Upper lobe of left lung (tissue), 4 donors: Measurements from ENCODE around the gene C1orf21.

Experiments
- EP300 ChIP-seq, 4 donors: sonication (generic); formaldehyde crosslinking; IDR thresholded peaks; one replicate each; pipeline ENCODE4 v1.5.1; 2017; ENCODE audit warnings: antibody characterized with exemption in 4 of 4, control low read depth in 2 of 4
- POLR2A ChIP-seq, 4 donors: fragments of 450-650 bp; IDR thresholded peaks; one replicate each; pipeline ENCODE4 v1.5.1; 2016 to 2017; ENCODE audit warnings: antibody characterized with exemption in 4 of 4, mild to moderate bottlenecking in 2 of 4
- POLR2AphosphoS5 ChIP-seq, 2 donors: sonication (generic); formaldehyde crosslinking; IDR thresholded peaks; one replicate each; pipeline ENCODE4 v1.5.1; 2017; ENCODE audit warnings: antibody characterized with exemption in 2 of 2
- TF ChIP-seq, protein P1 (sequence below), 6 experiments: fragments of 450-650 bp in 4 of 6; fragments of 200-600 bp in 2 of 6; sonication (generic) in 2 of 6; IDR thresholded peaks; one replicate each; pipeline ENCODE4 v1.5.1; 2016 to 2019; ENCODE audit warnings: antibody characterized with exemption in 6 of 6

DNA sequence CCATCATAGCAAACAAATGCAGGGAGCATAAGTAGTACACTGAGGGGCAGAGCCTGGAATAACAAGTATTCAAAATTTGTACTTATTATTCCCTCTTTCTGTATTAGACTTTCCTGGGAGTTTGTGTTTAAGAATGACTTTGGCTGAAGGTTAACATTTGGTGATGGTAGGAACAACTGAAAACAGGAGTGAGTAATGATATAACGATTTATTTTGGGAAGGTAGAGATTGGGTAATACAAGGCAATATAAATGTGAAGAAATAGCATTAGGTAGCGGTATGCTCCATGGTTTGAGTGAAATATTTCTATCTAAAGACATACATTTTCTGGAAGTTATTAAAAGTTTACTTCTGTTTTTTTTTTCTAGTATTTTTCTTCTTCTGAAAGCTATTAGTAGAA lies 18.5 kb upstream of the C1orf21 start:
- TF ChIP-seq, protein P1, sequence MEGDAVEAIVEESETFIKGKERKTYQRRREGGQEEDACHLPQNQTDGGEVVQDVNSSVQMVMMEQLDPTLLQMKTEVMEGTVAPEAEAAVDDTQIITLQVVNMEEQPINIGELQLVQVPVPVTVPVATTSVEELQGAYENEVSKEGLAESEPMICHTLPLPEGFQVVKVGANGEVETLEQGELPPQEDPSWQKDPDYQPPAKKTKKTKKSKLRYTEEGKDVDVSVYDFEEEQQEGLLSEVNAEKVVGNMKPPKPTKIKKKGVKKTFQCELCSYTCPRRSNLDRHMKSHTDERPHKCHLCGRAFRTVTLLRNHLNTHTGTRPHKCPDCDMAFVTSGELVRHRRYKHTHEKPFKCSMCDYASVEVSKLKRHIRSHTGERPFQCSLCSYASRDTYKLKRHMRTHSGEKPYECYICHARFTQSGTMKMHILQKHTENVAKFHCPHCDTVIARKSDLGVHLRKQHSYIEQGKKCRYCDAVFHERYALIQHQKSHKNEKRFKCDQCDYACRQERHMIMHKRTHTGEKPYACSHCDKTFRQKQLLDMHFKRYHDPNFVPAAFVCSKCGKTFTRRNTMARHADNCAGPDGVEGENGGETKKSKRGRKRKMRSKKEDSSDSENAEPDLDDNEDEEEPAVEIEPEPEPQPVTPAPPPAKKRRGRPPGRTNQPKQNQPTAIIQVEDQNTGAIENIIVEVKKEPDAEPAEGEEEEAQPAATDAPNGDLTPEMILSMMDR (IDR thresholded peaks at IDR 0.05): no peak
- TF ChIP-seq POLR2A (IDR thresholded peaks at IDR 0.05) (no peak), POLR2AphosphoS5 (IDR thresholded peaks at IDR 0.05) (no peak), EP300 (IDR thresholded peaks at IDR 0.05) (no peak)
